Skeletal muscle tissue (tissue), 4 donors: Measurements from ENCODE around the gene LIPT2. TPM values are rescaled to one million over a fixed set of nuclear protein-coding genes. Genes with fewer than 3 reads are reported as not detected.

Experiments
- H3K27ac ChIP-seq: one replicate; pipeline ENCODE4 v1.7.0; 2013; ENCODE audit warnings: mild to moderate bottlenecking, low read depth, low read length, inconsistent platforms
- H3K27me3 ChIP-seq, 3 donors: one replicate each; pipeline ENCODE4 v1.7.0; 2013; ENCODE audit warnings: low read length in 3 of 3; ENCODE audit not compliant: control insufficient read depth in 3 of 3, insufficient read depth in 3 of 3
- H3K36me3 ChIP-seq, 3 donors: one replicate each; pipeline ENCODE4 v1.7.0; 2013; ENCODE audit warnings: low read length in 3 of 3; ENCODE audit not compliant: control insufficient read depth in 3 of 3, insufficient read depth in 3 of 3
- H3K4me1 ChIP-seq, 3 donors: one replicate each; pipeline ENCODE4 v1.7.0; 2013; ENCODE audit warnings: low read length in 3 of 3, mild to moderate bottlenecking in 3 of 3; ENCODE audit not compliant: control insufficient read depth in 3 of 3, insufficient read depth in 3 of 3
- H3K4me3 ChIP-seq, 3 donors: one replicate each; pipeline ENCODE4 v1.7.0; 2013; ENCODE audit warnings: low read length in 3 of 3
- H3K9ac ChIP-seq, 3 donors: one replicate each; pipeline ENCODE4 v1.7.0; 2013; ENCODE audit warnings: low read length in 3 of 3, mild to moderate bottlenecking in 3 of 3, moderate library complexity in 2 of 3, low read depth in 1 of 3
- H3K9me3 ChIP-seq, 3 donors: one replicate each; pipeline ENCODE4 v1.7.0; 2013; ENCODE audit warnings: low read length in 3 of 3; ENCODE audit not compliant: control insufficient read depth in 3 of 3
- total RNA-seq: library from RNA; depleted of rRNA; stranded (reverse); fragments of >200 nt; gene quantifications from one replicate; pipeline ENCODE4 v1.2.3, GENCODE V29; 2014
- donor health status: Osteomylitis.

LIPT2 gene
- total RNA-seq, 1 donor from 2014 or later: 2.6 TPM

GRCh38 chr11:74460065-74460464, 33.5 kb downstream of the LIPT2 start:
- Histone ChIP-seq H3K36me3 (no peaks in the 10 kb centered on the region), H3K27me3 (no peaks in the 10 kb centered on the region), H3K9ac (no peak overlapping the region), H3K27ac (no peak overlapping the region), H3K9me3 (no peaks in the 10 kb centered on the region), H3K4me3 (no peak overlapping the region), H3K4me1 (peaks cover 4 to 17% (median 5%) of the 10 kb centered on the region in 3 donors)

- Histone ChIP-seq H3K4me3 (no peak overlapping the region), H3K4me1 (peaks cover 4 to 17% (median 5%) of the 10 kb centered on the region in 3 donors), H3K27ac (no peak overlapping the region), H3K9me3 (no peaks in the 10 kb centered on the region), H3K36me3 (no peaks in the 10 kb centered on the region), H3K9ac (no peak overlapping the region), H3K27me3 (no peaks in the 10 kb centered on the region)
Measured at GRCh38 chr11:74459584-74459983, 33.9 kb downstream of the LIPT2 start.

- Histone ChIP-seq H3K4me3 (no peak overlapping the region), H3K36me3 (no peaks in the 10 kb centered on the region), H3K4me1 (peaks cover 5 to 14% (median 6%) of the 10 kb centered on the region in 3 donors), H3K9me3 (no peaks in the 10 kb centered on the region), H3K9ac (no peak overlapping the region), H3K27ac (no peak overlapping the region), H3K27me3 (peaks cover 0 to 2% (median 0%) of the 10 kb centered on the region in 3 donors)
Measured at GRCh38 chr11:74457356-74457755, 36.2 kb downstream of the LIPT2 start.

- Histone ChIP-seq H3K9me3 (no peaks in the 10 kb centered on the region), H3K9ac (no peak overlapping the region), H3K27me3 (peaks cover 0 to 3% (median 0%) of the 10 kb centered on the region in 3 donors), H3K27ac (no peak overlapping the region), H3K36me3 (no peaks in the 10 kb centered on the region), H3K4me3 (no peak overlapping the region), H3K4me1 (peaks cover 0 to 7% (median 4%) of the 10 kb centered on the region in 3 donors)
Measured at GRCh38 chr11:74453373-74453975, 40.0 kb downstream of the LIPT2 start.

GRCh38 chr11:74452366-74452765, 41.2 kb downstream of the LIPT2 start:
- Histone ChIP-seq H3K9ac (no peak overlapping the region), H3K4me3 (no peak overlapping the region), H3K27me3 (peaks cover 0 to 3% (median 0%) of the 10 kb centered on the region in 3 donors), H3K4me1 (peaks cover 0 to 7% (median 4%) of the 10 kb centered on the region in 3 donors), H3K36me3 (no peaks in the 10 kb centered on the region), H3K9me3 (no peaks in the 10 kb centered on the region), H3K27ac (no peak overlapping the region)

- H3K27ac ChIP-seq: no peak overlapping the region
- H3K27me3 ChIP-seq: peaks cover 0 to 3% (median 0%) of the 10 kb centered on the region in 3 donors
- H3K9ac ChIP-seq: no peak overlapping the region
- no peaks in the 10 kb centered on the region for H3K9me3 ChIP-seq
- no peaks in the 10 kb centered on the region for H3K36me3 ChIP-seq
- H3K4me3 ChIP-seq: no peak overlapping the region
- H3K4me1 ChIP-seq: peaks cover 0 to 9% (median 6%) of the 10 kb centered on the region in 3 donors
Measured at GRCh38 chr11:74450318-74450717, 43.2 kb downstream of the LIPT2 start.

GRCh38 chr11:74449369-74449931, 44.1 kb downstream of the LIPT2 start:
- H3K9me3 ChIP-seq: no peaks in the 10 kb centered on the region
- H3K27ac ChIP-seq: no peak overlapping the region
- H3K27me3 ChIP-seq: peaks cover 0 to 3% (median 0%) of the 10 kb centered on the region in 3 donors
- peaks cover 0 to 18% (median 13%) of the 10 kb centered on the region in 3 donors for H3K4me1 ChIP-seq
- H3K36me3 ChIP-seq: no peaks in the 10 kb centered on the region
- no peak overlapping the region for H3K4me3 ChIP-seq
- peak overlapping the region in 1 of 3 donors; percentile 47 for H3K9ac ChIP-seq

GRCh38 chr11:74447720-74448119, 45.8 kb downstream of the LIPT2 start:
- Histone ChIP-seq H3K27me3 (peaks cover 0 to 3% (median 0%) of the 10 kb centered on the region in 3 donors), H3K27ac (no peak overlapping the region), H3K9me3 (no peaks in the 10 kb centered on the region), H3K4me1 (peaks cover 8 to 22% (median 18%) of the 10 kb centered on the region in 3 donors), H3K36me3 (no peaks in the 10 kb centered on the region), H3K4me3 (no peak overlapping the region), H3K9ac (no peak overlapping the region)

- no peaks in the 10 kb centered on the region for H3K27me3 ChIP-seq
Measured at GRCh38 chr11:74446532-74446938, 47.0 kb downstream of the LIPT2 start.

GRCh38 chr11:74444173-74444826, 49.2 kb downstream of the LIPT2 start:
- Histone ChIP-seq H3K4me3 (peak overlapping the region in 1 of 3 donors; percentile 4), H3K4me1 (peaks cover 12 to 23% (median 22%) of the 10 kb centered on the region in 3 donors), H3K9me3 (no peaks in the 10 kb centered on the region), H3K9ac (peak overlapping the region in 2 of 3 donors; percentile 26 to 71), H3K27me3 (no peaks in the 10 kb centered on the region), H3K27ac (peak overlapping the region; percentile 76), H3K36me3 (no peaks in the 10 kb centered on the region)

More at GRCh38 chr11:74446532-74446938, 47.0 kb downstream of the LIPT2 start:
- Histone ChIP-seq H3K9me3 (no peaks in the 10 kb centered on the region), H3K9ac (no peak overlapping the region), H3K36me3 (no peaks in the 10 kb centered on the region), H3K4me3 (no peak overlapping the region), H3K4me1 (peaks cover 12 to 27% (median 22%) of the 10 kb centered on the region in 3 donors), H3K27ac (no peak overlapping the region)
